Esophagus squamous epithelium (tissue), 4 donors: ENCODE measurements around the gene MCC.

ENCODE experiments used
- POLR2A ChIP-seq, 4 donors: fragments of 450-650 bp; IDR thresholded peaks; one replicate each; pipeline ENCODE4 v1.6.1; 2017; ENCODE audit warnings: antibody characterized with exemption in 4 of 4, mild to moderate bottlenecking in 4 of 4, moderate library complexity in 3 of 4
- TF ChIP-seq, protein P1 (sequence below), 6 experiments: fragments of 450-650 bp in 4 of 6; fragments of 200-600 bp in 2 of 6; sonication (generic) in 2 of 6; IDR thresholded peaks; one replicate each; pipeline ENCODE4 v1.5.1; 2016 to 2019; ENCODE audit warnings: antibody characterized with exemption in 6 of 6, mild to moderate bottlenecking in 4 of 6, moderate library complexity in 4 of 6

- TF ChIP-seq, protein P1, sequence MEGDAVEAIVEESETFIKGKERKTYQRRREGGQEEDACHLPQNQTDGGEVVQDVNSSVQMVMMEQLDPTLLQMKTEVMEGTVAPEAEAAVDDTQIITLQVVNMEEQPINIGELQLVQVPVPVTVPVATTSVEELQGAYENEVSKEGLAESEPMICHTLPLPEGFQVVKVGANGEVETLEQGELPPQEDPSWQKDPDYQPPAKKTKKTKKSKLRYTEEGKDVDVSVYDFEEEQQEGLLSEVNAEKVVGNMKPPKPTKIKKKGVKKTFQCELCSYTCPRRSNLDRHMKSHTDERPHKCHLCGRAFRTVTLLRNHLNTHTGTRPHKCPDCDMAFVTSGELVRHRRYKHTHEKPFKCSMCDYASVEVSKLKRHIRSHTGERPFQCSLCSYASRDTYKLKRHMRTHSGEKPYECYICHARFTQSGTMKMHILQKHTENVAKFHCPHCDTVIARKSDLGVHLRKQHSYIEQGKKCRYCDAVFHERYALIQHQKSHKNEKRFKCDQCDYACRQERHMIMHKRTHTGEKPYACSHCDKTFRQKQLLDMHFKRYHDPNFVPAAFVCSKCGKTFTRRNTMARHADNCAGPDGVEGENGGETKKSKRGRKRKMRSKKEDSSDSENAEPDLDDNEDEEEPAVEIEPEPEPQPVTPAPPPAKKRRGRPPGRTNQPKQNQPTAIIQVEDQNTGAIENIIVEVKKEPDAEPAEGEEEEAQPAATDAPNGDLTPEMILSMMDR (IDR thresholded peaks at IDR 0.05) = peak in 3 of 6 experiments; percentile 1 to 22 (median 20)
- peak in 2 of 4 donors; percentile 42 to 72 for TF ChIP-seq POLR2A (IDR thresholded peaks at IDR 0.05)
Measured at GRCh38 chr5:113513384-113514288, 25.4 kb upstream of the MCC start, which contains the start of gene YTHDC2.
